Measurements from ENCODE around the gene CPSF2. TPM values are rescaled to one million over a fixed set of nuclear protein-coding genes. Genes with fewer than 3 reads are reported as not detected.

CPSF2 gene
- total and polyA plus RNA-seq, 10 of the 15 experiments (the other 5 are each of a cell fraction or from before 2014, with no cell fraction given): 18.2 to 71.8 (median 47.0) TPM

DNA sequence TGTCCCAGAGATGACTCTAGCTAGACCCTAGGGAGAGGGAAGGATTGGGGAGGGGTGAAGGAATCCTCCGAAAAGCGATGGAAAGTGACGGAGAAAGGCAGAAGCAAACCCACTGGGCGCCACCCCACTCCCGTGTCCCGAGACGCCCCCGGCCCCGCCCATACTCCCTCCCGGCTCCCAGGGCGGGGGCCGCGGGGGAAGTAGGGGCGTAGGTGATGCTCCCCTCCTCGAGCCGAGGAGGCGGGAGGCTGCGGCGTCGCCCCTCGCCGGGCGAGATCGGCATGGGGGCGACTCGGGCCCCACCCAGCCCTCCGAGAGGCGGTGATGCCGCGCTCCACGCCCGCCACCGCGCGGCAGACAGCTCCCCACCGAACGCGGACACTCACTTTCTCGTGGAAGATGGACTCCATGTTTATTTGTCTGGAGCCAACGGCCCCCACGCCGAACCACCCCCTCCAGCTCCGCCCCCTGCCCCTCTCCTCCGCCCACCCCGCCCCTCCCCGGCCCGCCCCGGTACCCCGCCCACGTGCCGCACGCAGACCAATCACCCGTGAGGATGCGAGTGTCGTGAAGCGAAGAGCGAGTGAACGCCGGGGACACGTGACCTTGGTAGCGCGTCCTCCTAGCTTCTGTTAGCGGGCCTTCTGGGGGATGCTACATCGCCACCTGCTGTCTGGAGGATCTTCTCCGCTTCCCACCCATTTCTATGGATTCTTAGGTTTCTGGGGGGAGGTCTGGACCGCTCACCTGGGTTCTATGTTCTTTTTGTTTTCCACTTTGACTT lies 15.4 kb upstream of the CPSF2 start, which contains the start of gene ATXN3 (continued):
- TF ChIP-seq RB1 (IDR thresholded peaks at IDR 0.05; ENCODE audit: borderline replicate concordance) (no peak; the same call in 1 of the 2 replicates), GABPA (IDR thresholded peaks at IDR 0.05; ENCODE audit: low read depth) (no peak), ZNF384 (IDR thresholded peaks at IDR 0.05; ENCODE audit: borderline replicate concordance, low read depth, low read length) (no peak), ASH2L (IDR thresholded peaks at IDR 0.05; ENCODE audit: borderline replicate concordance, low read depth) (peak; percentile 66; the same call in 1 of the 2 replicates), MXI1 (IDR thresholded peaks at IDR 0.05; ENCODE audit: low read depth, low read length) (peak; percentile 39; the same call in 1 of the 2 replicates), SP1 (IDR thresholded peaks at IDR 0.05; ENCODE audit: low read depth, low read length) (peak; percentile 43), TAF1 (IDR thresholded peaks at IDR 0.05; ENCODE audit: borderline replicate concordance, low read depth, low read length) (0 out of 2 replicates have a peak, but pooled peaks have one; percentile 29), PAX5 (IDR thresholded peaks at IDR 0.05; ENCODE audit: borderline replicate concordance, low read depth, low read length) (no peak), ZNF24 (IDR thresholded peaks at IDR 0.05) (0 out of 2 replicates have a peak, but pooled peaks have one; percentile 5), SRF (IDR thresholded peaks at IDR 0.05; ENCODE audit: low read depth in 2 of 2, low read length in 2 of 2) (no peak), ZNF207 (IDR thresholded peaks at IDR 0.05; ENCODE audit: borderline replicate concordance) (peak; percentile 28; the same call in 1 of the 2 replicates), BRCA1 (IDR thresholded peaks at IDR 0.05; ENCODE audit: low read depth, low read length) (no peak), BACH1 (IDR thresholded peaks at IDR 0.05; ENCODE audit: borderline replicate concordance) (peak; percentile 61; the same call in 1 of the 2 replicates), EGR1 (IDR thresholded peaks at IDR 0.05; ENCODE audit: borderline replicate concordance in 1 of 2, low read depth in 2 of 2, low read length in 2 of 2) (peak in 1 of 2 experiments; percentile 67; a peak in 1 of 3 replicates)
- TF ChIP-seq, protein P1, sequence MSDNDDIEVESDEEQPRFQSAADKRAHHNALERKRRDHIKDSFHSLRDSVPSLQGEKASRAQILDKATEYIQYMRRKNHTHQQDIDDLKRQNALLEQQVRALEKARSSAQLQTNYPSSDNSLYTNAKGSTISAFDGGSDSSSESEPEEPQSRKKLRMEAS (IDR thresholded peaks at IDR 0.05; ENCODE audit: low read depth, low read length): peak; percentile 97
- TF ChIP-seq, protein P2, sequence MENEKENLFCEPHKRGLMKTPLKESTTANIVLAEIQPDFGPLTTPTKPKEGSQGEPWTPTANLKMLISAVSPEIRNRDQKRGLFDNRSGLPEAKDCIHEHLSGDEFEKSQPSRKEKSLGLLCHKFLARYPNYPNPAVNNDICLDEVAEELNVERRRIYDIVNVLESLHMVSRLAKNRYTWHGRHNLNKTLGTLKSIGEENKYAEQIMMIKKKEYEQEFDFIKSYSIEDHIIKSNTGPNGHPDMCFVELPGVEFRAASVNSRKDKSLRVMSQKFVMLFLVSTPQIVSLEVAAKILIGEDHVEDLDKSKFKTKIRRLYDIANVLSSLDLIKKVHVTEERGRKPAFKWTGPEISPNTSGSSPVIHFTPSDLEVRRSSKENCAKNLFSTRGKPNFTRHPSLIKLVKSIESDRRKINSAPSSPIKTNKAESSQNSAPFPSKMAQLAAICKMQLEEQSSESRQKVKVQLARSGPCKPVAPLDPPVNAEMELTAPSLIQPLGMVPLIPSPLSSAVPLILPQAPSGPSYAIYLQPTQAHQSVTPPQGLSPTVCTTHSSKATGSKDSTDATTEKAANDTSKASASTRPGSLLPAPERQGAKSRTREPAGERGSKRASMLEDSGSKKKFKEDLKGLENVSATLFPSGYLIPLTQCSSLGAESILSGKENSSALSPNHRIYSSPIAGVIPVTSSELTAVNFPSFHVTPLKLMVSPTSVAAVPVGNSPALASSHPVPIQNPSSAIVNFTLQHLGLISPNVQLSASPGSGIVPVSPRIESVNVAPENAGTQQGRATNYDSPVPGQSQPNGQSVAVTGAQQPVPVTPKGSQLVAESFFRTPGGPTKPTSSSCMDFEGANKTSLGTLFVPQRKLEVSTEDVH (IDR thresholded peaks at IDR 0.05; ENCODE audit: low read depth, partially characterized antibody): no peak
- TF ChIP-seq, protein P3, sequence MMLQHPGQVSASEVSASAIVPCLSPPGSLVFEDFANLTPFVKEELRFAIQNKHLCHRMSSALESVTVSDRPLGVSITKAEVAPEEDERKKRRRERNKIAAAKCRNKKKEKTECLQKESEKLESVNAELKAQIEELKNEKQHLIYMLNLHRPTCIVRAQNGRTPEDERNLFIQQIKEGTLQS (IDR thresholded peaks at IDR 0.05; ENCODE audit: borderline replicate concordance, extremely low read depth, low read depth, low read length): peak; percentile 93
- TF ChIP-seq, protein P4, sequence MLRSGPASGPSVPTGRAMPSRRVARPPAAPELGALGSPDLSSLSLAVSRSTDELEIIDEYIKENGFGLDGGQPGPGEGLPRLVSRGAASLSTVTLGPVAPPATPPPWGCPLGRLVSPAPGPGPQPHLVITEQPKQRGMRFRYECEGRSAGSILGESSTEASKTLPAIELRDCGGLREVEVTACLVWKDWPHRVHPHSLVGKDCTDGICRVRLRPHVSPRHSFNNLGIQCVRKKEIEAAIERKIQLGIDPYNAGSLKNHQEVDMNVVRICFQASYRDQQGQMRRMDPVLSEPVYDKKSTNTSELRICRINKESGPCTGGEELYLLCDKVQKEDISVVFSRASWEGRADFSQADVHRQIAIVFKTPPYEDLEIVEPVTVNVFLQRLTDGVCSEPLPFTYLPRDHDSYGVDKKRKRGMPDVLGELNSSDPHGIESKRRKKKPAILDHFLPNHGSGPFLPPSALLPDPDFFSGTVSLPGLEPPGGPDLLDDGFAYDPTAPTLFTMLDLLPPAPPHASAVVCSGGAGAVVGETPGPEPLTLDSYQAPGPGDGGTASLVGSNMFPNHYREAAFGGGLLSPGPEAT (IDR thresholded peaks at IDR 0.05; ENCODE audit: low read depth): 0 out of 2 replicates have a peak, but pooled peaks have one; percentile 19
- TF ChIP-seq, protein P5, sequence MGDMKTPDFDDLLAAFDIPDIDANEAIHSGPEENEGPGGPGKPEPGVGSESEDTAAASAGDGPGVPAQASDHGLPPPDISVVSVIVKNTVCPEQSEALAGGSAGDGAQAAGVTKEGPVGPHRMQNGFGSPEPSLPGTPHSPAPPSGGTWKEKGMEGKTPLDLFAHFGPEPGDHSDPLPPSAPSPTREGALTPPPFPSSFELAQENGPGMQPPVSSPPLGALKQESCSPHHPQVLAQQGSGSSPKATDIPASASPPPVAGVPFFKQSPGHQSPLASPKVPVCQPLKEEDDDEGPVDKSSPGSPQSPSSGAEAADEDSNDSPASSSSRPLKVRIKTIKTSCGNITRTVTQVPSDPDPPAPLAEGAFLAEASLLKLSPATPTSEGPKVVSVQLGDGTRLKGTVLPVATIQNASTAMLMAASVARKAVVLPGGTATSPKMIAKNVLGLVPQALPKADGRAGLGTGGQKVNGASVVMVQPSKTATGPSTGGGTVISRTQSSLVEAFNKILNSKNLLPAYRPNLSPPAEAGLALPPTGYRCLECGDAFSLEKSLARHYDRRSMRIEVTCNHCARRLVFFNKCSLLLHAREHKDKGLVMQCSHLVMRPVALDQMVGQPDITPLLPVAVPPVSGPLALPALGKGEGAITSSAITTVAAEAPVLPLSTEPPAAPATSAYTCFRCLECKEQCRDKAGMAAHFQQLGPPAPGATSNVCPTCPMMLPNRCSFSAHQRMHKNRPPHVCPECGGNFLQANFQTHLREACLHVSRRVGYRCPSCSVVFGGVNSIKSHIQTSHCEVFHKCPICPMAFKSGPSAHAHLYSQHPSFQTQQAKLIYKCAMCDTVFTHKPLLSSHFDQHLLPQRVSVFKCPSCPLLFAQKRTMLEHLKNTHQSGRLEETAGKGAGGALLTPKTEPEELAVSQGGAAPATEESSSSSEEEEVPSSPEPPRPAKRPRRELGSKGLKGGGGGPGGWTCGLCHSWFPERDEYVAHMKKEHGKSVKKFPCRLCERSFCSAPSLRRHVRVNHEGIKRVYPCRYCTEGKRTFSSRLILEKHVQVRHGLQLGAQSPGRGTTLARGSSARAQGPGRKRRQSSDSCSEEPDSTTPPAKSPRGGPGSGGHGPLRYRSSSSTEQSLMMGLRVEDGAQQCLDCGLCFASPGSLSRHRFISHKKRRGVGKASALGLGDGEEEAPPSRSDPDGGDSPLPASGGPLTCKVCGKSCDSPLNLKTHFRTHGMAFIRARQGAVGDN (IDR thresholded peaks at IDR 0.05): peak; percentile 66; the same call in 1 of the 2 replicates

Measured in GM12878 (cell line).